SH-SY5Y (cell line): ENCODE results near the gene CAV3.

Experiments
- GATA2 ChIP-seq: IDR thresholded peaks from 2 replicates; pipeline ENCODE4 v1.6.1; 2011; ENCODE audit warnings: mild to moderate bottlenecking, low read depth, low read length
- GATA3 ChIP-seq: IDR thresholded peaks from 2 replicates; pipeline ENCODE4 v1.6.1; 2011; ENCODE audit warnings: low read depth, mild to moderate bottlenecking, low read length, moderate library complexity

Gene CAV3

DNA sequence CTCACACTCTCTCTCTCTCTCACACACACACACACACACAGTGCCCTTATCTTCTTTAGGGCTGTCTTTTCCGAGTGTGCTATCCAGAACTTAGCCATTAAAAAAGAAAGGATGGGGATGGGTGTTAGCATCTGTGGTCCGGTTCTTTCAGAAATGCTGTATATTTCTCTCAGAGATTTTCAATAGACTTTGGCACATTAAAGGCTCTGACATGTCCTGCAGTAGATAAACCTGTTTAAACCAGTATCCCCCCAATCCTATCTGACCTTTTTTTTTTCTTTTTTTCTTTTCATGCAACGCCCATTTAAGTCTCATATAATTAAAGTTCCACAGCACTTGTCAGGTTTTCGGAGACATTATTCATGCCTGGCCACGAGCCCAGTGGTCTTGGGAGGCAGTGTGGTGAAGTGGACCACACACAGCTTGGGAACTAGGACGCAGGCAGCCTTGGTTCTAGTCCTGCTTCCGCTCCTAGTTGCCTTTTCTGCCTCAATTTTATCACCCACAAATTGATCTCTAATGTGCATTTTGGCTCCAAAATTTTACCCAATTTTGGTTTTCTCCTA lies 13.3 kb downstream of the CAV3 start:
- TF ChIP-seq GATA2 (no peak), GATA3 (no peak)

DNA sequence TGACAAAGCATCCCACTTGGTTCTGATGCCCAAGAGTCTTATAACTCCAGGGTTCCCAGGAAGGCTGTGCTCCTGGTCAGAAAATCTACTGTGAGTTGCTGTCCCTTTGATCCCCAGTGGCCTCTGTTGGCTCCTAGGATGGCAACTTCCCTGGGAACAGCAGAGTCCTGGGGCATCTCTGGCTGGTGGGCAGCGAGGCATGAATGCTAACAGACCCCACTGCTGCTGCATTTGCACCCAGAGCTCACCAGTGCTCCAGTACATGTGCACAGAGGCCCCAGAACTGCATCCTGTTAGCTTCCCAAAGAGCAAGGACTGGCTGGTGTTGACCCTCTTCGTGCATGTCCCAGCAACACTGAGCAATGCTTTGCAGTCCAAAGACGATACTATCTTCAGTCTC lies 15.7 kb downstream of the CAV3 start:
- TF ChIP-seq GATA3, result no peak

DNA sequence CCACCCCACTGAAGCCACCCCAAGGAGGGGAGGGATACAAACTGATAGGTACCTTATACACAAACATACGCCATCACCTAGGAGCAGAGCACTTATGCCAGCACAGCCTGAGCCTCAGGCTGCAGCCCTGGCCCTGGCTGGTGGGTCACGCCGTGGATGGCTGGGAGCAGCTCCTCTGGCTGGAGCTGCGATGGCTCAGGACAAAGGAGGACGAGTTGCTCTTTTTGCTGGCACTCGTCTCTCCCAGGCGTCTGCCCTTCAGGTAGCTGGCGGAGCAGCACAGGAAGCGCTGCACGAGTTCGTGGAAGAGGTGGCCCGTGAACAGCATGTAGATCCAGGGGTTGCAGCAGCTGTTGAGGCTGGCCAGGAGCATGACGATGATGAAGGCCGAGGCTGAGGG lies 19.2 kb downstream of the CAV3 start:
- TF ChIP-seq GATA2 (no peak), GATA3 (no peak)

DNA sequence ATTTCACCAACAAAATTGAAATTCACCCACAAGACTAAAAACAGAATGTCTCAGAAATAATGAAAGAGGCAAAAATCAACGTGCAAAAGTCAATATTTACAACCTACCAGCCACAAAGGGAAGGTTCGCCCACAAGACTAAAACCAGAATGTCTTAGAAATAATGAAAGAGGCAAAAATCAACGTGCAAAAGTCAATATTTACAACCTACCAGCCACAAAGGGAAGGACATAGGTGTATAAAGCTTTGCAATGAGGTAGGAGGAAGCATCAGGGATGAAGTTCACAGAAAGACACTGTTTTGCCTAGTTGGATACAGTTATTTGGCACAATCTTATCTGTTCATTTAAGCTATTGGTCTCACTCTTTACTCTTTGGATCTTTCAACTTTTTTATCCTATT lies 21.5 kb downstream of the CAV3 start:
- no peak for TF ChIP-seq GATA2
- no peak for TF ChIP-seq GATA3

DNA sequence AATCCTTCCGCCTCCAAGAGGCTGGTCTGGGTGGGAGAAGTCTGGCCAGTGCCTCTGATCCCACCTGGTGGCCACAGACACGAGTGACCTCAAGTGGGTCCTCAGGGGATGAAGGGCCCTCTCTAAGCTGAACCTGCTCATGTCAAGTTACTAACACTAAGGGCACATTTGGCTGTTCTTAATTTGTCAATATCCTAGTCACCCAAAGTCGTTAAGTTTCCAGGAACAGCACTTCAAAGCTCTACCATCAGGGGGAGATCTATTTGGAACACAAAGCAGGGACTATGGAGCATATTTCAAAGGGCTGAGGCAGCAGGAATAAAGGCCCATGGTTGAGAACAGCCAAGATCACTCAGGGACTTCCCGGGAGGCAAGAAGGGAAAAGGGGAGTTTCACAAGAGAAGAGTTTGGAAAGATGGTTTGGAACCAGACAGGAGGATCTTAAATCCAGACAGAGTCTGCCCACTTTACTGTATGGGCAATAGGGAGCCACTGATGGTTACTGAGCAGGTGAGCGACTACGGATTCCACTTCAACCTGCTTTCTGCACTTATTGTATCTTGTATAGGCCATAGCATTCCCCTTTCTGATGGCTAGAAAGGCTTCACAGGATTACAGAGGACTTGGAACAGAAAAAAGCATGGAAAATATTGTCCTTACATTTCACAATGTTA lies 22.1 kb downstream of the CAV3 start:
- TF ChIP-seq GATA3 (no peak), GATA2 (no peak)

DNA sequence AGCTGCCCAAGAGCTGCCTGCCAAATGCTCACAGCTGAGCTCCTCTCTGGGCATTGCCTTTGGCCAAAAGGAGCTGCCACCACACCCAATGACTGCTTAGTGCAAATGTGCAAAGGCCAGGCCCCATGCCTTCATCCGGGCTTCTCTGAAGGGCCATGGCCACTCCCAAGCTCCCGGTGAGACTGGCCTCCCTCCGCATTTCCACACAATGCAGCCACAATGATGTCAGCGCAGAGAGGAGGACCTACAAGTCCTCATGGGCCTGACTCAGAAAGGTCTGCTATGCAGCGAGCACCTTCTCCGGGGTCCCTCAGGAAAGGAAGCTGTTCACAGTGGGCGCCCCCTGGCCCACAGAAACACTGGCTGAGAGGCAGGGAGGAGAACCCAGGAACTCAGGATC lies 23.1 kb downstream of the CAV3 start:
- no peak for TF ChIP-seq GATA2
- TF ChIP-seq GATA3, result no peak

DNA sequence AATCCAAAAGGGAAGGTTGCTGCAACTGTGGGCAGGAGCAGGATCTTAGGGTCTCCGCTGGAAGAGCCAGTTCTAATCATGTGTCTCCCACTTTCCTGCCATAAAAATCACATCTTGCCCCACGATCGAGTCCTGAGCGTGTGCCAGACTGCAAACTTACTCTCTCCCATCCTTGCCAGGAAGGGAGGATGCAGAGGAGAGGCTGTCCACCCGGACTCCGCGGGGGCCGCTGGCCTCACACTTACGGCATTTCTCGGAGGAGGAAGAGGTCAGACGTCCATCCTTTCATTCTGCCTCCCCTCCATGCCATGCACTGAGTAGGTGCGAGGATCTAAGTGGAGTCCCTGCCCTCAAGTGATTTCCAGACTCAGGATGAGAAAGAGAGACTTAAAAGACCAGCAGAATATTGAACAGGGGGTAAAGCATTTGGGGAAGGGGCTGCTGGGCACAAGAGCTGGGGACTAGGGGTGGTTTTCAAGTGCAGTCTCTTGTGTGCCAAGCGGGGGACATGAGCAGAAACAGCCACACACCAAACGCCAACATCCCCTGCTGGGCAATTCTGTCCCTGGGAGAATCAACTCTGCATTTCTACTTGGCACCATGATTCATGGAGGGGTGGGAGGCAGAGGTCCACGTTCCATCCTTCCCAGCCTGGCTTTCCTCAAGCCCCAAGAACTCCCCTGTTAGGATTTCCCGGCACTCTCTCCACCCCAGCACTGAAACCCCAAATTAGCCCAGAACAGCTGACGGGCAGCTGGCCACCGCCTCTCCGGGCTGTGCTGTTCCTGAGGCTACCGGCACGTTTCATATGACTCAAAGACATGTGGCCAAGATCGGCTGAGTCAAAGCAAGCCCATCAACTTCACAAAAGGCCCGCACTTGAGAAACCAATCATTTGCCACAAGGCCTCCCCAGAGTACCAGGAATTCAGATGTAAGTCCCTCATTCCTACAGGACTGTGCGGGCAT lies 24.2 kb downstream of the CAV3 start:
- TF ChIP-seq GATA2 (no peak), GATA3 (no peak)

DNA sequence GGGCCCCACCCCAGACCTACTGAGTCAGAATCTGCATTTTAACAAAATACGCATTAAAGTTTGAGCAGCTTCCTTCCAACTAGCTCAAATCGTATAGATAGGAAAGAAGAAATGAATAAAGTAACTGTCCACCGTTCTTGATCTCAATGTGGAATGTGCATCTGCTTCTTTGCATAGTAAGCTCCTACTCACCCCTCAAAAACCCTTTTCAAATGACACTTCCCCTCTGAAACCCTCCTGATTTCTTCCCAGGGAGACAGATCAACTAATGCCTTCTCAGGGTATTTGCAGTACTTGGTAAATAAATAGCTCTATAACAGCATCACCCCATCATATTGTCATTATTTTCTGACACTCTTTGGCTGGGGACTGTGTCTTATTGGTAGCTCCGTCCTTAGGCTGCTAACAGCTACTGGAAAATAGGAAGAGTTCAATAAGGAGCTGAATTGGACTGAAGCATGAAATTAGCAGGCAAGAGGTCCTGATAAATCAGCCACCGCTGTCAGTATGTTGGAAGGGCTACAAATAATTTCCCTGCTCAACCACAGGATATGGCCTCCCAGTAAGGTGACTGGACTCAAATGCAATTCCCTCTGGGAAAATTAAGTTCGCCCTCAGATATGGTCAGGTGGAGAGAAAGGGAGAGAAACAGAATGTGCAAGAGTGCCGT lies 25.6 kb downstream of the CAV3 start:
- TF ChIP-seq GATA2 (no peak), GATA3 (no peak)

DNA sequence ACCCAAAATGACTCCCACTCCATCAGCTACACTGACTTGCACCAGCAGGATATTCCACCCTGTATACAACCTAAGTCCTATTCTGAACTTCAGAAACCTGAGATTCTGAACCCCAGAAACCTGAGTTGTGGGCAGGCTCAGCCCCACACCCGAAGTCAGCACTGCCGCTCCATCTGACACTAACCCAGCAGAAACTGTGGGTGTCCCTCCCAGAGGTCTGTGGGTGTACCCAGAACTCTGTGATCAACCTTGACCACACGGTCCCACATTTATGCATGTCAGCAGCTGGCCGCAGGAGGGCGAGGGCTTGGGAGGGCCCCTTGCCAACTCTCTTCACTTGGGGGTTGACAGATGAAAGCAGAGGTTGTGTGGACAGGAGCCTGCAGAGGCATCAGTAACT lies 26.5 kb downstream of the CAV3 start:
- no peak for TF ChIP-seq GATA3

DNA sequence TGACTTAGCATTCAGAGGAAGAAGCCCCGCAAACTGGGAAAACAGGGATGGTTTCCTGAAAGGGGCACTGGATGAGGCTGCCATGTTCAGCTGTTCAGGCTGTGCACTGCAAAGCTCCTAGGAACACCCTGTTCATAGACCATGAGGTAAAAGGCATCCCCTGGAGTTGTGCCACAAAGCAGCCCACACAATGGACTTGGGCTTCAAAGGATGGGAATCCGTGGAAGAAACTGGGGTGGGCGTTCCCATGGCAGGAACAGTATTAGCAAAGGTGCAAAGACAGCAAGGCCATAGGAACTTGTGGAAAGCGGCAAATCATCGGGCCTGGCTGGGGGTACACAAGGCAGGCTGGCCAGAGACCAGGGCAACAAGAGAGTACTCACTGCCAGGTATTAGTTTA lies 26.9 kb downstream of the CAV3 start:
- no peak for TF ChIP-seq GATA2
- no peak for TF ChIP-seq GATA3

DNA sequence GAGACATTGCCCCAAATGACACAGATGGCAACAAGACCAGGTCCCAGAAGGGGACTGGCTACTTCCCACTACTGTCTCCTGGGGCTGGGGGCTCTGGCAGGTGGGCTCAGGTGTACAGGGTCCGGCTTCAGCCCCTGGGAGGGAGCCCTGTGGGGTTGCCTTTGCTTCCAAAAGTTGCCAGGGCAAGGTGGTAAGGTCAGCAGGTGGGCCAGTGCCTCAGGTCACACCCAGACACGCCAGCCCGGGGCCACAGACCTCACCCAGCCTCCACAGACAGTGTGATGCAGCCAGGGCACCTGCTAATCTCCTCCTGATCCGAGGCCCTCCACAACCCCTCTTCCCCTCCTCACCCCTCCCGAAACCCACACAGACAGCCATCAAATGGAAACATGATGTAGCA lies 28.3 kb downstream of the CAV3 start:
- TF ChIP-seq GATA2 (no peak), GATA3 (no peak)

DNA sequence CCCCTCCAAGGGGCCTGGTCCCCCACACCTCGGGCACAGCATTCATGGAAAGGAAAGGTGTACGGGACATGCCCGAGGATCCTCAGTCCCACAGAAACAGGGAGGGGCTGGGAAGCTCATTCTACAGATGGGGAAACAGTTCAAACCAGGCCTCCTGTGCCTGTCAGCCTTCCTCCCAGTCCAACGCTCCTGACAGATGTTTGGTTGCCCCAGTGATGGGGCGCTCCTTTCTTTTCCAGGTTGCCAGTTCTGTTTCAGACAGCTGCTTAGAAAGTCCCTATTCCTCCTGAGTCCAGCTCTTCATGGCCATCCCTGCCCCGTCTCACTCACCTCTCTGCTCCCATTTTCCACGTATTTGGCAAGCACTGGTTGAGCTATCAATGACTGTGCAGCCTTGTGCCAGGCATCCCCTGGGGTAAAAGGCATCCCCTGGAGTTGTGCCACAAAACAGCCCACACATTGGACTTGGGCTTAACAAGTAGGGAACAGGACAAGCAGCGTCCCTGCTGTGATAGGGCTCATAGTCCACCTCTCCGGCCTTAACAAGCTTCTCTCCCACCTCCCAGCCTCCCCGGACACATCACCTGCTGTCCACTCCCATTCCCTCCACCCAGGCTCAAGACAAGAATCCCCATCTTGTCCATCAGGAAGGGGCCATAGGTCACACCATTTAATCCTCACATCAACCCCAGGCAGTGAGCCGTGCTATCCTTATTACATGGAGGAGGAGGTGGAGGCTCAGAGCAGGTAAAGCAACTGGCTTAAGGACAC lies 29.2 kb downstream of the CAV3 start:
- TF ChIP-seq GATA3 (no peak), GATA2 (no peak)

DNA sequence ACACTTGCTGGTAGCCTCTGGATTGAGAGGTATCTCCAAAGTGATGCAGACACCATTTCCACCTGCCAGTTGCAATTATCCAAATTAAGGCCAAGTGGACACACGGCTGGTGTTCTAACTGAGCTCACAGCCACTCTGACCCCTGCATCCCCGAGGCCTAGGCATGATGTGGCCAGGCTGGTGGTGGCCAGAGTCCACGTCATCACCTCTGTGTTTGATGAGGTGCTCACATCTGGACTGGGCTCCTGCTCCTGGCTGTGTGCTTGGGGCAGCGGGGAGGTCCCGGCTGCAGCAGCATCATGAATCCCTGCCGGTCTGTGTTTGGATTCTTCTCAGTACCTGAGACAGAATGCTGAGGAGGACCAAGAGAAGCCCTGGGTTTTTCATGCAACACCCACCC lies 30.9 kb downstream of the CAV3 start:
- TF ChIP-seq GATA2, result no peak
- no peak for TF ChIP-seq GATA3

DNA sequence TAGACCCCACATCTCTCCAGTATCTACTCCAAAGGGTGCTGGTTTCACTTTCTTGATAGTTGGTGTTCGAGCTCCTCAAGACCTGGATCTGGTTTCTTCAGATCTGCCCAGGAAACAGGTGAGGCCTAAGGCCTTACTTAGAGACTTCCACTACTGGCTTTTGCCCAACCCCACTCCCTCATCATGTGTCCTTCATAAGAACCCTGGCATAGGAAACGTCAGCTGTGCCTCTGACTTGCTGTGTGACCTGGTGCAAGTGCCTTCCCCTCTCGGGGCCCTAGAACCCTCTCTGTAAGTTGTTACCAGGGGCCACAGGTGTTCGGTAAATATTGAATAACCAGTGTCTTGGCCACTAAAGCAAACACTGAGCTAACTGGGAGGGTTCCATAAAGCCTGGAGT lies 31.9 kb downstream of the CAV3 start:
- TF ChIP-seq GATA2, result no peak
- TF ChIP-seq GATA3, result no peak
